Eye (tissue), 1 donor: ENCODE results near the gene NT5E.

ENCODE experiments used
- DNase-seq: peaks from one replicate; pipeline ENCODE4 v3.0.0-alpha.2; 2015

The NT5E gene

DNA sequence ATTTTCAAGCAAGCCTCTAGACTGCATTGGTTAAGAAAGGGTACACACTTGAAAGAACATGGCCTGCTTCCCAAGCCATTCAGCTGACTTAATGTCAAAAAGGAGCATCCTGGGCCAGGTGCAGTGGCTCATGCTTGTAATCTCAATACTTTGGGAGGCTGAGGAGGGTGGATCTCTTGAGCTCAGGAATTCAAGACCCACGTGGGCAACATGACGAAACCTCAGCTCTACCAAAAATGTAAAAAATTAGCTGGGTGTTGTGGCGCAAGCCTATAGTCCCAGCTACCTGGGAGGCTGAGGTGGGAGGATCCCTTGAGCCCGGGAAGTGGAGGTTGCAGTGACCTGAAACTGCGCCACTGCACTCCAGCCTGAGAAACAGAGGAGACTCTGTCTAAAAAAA is 26.9 kb upstream of the NT5E start:
- no peak for DNase-seq

DNA sequence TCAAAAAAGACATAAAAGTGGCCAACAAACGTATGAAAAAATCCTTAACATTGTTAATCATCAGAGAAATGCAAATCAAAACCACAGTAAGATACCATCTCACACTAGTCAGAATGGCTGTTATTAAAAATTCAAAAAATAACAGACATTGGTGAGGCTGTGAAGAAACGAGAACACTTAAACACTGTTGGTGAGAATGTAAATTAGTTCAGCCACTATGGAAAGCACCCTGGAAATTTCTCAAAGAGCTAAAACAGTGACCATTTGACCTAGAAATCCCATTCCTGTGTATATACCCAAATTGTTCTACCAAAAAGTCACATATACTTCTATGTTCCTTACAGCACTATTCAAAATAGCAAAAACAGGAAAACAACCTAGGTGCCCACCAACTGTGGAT is 24.9 kb upstream of the NT5E start:
- no peak for DNase-seq

DNA sequence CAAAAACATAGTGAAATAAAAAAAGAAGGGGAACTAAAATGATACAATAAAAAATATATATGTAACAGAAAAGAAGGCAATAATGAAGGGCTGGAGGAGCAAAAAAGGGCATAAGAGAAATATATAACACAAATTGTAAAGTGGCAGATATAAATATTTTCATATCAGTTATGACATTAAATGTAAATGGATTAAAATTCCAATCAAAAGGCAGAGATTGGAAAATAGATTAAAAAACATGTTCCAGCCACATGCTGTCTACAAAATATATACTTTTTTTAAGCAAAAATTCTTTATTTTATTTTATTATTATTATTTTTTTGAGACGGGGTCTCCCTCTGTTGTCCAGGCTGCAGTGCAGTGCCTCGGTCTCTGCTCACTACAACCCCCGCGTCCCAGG is 23.9 kb upstream of the NT5E start:
- no peak for DNase-seq

DNA sequence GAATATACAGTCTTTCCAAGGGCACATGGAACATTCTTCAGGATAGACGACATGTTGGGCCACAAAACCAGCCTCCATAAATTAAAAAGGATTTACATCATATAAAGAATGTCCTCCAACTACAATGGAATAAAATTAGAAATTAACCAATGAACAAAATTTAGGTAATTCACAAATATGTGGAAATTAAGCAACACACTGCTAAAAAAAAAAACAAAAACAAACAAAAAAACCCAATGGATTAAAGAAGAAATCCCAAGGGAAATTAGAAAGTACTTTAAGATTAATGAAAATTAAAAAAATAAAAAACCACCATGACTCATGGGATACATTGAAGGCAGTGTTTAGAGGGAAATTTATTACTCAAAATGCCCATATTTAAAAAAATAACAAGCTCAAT is 21.4 kb upstream of the NT5E start:
- DNase-seq: no peak

DNA sequence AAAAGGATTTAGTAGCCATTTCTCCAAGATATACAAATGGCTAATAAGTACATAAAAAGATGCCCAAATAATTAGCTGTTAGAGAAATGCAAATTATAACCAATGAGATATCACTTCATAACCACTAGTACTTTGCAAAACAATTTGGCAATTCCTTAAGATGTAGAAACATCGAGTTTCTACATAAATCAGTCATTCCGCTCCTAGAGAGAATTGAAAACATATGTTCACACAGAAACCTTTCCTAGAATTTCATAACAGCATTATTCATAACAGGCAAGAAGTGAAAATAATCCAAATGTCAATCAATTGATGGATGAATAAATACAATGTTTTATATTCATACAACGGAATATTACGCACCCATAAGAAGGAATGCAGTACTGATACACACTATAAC is 20.5 kb upstream of the NT5E start:
- no peak for DNase-seq

DNA sequence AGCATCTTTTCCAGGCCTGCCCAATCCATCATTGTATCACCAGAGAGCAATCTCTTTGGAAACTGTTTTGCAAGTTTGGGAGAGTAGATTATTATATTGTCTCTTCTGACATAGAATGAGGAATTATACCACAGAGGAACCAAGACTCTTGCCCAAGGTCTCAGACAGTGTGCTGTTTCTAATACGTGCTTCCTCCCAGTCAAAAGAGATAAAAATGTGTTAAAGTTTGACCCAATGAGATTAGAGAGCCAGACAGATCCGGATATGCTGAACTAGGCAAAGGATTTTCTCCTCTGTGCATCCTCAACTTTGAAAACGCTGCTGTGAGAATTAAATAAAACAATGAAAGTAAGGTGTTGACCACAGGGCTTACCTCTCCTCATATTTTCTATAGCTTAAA is 18.6 kb upstream of the NT5E start:
- no peak for DNase-seq

DNA sequence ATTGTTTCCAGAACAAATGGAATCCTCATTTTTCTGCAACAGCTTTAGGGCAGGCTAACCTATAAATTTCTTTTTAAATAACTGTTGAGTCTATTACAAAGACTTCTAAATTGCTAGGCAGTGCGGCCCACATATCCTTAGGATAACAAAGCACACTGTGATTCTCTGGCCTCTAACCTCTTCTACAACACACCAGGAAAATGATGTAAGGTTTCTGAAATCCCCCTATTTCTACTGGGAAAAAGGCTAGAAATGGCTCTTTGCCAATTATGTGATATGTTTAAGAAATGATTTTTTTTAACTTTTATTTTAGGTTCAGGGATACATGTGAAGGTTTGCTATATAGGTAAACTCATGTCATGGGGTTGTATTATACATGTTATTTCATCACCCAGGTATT is 17.3 kb upstream of the NT5E start:
- DNase-seq: no peak

DNA sequence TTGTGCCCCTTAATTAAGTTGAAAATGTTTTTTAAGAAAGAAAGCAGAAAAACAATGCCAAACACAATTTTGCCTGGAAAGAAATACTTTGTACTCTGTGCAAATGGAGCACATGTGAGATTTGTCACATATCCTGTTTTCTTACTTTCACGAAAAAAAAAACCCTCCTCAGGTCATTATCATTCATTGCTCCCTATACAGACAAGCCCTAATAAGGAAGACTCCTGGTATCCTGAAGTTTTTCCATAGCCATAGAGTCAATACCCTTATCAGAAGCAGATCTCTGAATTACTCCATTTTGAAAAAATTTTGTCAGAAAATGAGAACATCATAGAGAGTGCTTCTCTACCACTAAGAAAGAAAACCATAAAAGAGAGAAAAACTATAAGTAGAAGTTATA is 14.0 kb upstream of the NT5E start:
- DNase-seq: no peak

DNA sequence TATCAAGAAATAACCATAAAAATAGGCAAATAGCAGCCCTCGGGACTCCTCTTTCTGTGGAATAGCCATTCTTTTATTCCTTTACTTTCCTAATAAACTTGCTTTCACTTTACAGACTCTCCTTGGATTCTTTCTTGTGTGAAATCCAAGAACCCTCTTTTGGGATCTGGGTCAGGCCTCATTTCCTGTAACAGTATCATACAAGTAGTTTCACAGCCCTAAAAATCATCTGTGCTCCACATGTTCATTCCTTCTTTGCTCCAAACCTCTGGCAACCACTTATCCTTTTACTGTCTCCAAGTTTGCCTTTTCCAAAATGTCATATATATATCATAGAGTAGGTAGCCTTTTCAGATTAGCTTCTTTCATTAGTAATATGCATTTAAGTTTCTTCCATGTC is 13.5 kb upstream of the NT5E start:
- DNase-seq: no peak

DNA sequence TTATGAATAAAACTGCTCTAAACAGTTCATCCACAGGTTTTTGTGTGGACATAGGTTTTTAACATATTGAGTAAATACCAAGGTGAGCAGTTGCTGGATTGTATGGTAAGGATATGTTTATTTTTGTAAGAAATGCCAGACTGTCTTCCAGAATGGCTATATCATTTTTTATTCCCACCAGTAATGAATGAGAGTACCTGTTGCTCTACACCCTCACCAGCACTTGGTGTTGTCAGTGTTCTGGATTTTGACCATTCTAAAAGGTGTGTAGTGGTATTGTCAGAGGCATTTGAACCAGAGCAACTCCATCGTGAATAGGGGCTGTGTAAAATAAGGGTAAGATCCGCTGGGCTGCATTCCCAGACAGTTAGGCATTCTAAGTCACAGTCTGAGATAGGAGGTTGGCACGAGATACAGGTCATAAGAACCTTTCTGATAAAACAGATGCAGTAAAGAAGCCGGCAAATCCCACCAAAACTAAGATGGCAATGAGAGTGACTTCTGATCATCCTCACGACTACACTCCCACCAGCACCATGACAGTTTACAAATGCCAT is 12.9 kb upstream of the NT5E start:
- no peak for DNase-seq

DNA sequence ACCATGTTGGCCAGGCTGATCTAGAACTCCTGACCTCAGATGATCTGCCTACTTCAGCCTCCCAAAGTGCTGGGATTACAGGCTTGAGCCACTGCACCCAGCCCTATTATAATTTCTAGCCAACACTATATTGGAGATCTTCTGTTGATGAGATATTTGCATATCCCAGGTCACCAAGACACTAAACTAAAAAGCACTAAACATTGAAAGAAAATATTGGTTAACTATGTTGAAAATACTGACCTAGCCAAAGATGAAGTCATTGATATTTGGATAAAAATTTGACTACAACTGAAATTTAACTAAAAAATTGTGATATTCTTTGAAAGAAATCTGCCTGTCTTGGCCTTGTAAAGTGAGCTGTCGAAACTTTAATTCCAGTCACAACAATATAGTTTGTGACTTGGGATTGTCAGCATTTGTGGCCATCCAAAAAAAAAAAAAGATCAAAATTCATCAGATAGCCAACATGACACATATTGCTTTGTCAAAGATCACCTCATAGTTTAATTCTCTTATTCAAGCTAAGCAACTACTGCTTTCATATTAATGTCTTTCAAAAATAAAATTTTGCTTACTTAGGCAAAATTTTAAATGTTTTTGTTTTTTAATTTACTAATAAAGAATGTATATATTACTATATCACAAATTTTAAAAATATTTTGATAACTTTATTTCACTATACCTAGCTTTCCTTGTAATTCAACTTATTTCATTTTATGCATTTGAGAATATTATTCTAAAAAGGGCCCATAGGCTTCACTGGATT is 6.3 kb upstream of the NT5E start:
- no peak for DNase-seq

DNA sequence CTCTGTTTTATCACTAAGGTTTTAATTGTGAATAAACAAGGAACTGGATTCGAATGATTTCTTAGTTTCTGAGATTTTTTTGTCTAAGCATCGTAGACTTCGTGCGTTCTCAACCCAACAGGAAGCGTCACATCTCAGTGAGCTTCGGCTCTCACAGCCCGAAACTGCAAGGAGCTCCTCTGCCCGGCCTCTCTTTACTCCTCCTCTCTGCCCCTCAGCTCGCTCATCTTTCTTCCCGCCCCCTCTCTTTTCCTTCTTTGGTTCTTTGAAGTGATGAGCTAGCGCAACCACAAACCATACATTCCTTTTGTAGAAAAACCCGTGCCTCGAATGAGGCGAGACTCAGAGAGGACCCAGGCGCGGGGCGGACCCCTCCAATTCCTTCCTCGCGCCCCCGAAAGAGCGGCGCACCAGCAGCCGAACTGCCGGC is 480 bp upstream of the NT5E start:
- peak; percentile 82 for DNase-seq

DNA sequence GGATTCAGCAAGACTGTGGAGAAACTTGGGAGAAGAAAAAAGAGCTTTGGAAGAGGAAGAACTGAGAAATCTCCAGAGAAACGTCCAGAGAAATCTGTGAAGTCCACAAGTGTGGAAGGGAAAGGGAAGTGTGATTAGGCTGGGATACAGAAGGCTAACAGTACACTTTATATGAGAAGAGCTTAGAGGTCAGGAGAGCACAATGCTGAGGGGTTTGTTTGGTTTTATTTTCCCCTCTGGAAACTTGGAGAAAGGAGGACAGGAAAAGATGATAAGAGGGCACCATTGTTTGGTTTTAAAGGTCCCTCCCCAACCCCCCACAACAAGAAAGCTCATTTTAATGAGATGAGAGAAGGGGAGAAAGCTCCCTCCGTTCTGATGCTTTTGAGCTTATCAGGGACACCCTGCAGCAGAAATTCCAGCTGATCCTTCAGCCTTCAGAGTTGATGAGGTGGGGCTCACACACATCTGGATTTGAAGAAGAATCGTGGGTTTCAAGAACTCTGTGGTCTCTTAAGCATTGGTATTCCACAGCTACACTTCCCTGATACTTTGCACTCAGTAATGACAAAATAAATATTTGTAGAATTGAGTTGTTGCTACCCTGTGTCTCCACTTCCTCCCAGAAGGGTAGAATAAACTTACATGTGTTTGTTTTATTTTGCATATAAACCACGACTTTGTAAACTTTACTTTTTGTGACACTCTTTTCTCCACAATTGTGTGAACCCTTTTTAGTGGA is 1.9 kb downstream of the NT5E start:
- no peak for DNase-seq

DNA sequence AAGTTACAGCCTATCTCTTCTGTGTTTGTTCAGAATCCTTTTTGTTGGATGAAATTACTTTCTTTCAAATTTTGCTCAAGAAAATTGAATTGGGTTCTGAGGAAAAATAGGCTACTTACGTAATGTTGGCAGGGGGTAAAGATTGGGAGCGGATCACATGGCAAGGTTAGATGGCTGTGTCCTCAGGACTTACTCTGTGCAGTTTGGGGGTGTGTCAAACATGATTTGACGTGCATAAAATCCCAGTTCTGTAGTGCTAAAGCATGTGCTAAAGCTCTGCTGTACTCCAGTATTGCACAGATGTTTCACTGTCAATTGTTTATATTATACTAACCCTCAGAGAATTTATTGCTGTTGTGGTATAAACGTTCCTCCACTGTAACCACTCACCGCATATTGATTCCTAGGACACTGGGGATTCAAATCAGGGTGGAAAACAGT is 2.6 kb downstream of the NT5E start:
- no peak for DNase-seq

DNA sequence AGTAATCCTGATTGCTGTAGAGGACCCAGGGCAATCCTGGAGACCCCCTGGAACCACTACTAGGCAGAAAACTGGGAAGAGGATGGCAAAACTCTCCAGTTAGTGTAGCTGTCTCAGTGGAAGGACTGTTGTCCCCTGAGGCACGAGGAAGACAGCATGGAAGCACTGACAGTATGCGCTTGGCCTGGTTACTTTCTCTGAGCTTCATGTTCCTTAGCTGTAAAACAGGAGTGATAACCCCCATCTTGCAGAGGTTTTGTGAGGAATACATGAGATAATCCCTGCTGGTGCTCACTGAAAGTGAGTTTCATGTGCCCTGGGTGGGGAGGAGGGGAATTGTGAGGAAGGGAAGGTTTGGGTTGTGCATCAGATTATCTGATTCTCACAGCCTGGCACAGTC is 3.2 kb downstream of the NT5E start:
- no peak for DNase-seq

DNA sequence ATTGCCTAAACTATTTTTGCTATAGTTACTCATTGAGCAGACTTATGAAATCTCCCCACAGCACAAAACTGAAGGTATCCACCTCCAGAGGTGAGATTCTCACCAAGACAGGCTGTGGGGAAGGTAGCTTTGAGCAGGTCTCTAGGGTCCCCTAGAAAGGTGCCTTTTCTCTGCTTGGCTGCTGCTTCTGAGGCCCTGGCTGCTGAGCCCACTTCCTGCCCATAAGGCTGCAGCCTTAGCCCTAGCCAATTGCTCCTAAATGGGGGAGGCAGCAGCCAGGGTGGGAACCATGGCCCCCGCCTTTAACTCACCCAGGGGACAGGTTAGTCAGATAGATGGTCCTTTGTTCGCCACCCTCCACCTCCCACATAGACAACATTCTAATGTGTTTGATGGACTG is 3.6 kb downstream of the NT5E start:
- DNase-seq: no peak

DNA sequence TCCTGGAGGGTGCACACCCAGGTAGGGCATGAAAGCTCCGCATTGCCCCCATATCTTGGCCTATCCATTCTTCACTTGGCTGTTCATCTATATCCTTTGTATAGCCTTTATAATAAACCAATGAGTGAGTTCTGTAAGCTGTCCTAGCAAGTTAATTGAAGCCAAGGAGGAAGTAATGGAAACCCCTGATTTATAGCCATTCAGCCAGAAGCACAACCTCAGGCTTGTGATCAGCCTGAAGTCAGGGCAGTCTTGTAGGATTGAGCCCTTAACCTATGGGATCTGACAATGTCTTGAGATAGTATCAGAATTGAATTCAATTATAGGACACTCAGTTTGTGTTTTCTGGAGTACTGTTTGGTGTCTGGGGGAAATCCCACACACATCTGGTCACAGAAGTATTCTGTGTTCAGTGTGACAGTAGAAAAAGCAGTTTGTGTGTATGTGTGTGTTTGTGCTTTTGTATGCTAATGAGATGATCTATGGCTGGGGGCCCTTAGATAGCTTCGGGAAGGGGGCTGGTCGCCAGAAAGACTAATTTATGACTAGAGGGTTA is 5.7 kb downstream of the NT5E start:
- DNase-seq: no peak

DNA sequence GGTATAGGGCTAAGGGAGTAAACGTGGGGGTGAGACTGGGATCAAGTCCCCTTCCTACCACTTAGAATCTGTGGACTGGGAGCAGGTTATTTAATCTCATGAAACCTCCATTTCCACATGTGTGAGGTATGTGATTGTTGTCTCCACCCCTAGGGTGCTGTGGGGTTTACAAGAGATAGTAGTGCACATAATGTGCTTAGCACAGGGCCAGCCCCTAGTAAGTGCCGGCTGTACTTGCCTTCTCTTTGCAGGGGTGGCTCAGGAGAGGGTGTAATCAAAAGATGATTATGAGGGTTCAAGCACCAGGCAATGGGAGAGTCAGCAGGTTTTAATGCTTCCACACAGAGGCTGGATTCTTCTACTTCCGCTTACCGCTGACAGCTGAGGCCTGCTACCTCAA is 6.9 kb downstream of the NT5E start:
- DNase-seq: no peak

DNA sequence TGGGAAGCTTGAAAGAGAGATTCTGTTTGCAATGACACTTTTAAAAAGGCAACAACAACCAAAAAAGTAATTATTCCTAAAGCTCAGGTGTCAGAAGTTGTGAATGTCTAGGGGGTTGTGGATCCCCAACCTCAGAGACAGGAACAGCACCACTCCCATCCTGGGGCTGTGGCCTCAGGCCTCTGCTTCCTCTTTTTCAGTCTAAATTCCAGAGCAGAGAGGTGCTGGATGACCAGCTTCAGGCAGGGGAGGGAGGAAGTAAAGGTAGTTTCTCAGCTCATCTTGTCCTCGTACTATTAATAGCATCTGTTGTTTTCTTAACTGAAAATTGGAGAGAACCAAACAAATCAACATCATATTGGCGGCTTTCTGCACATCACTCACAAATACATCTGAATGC is 8.3 kb downstream of the NT5E start:
- no peak for DNase-seq

DNA sequence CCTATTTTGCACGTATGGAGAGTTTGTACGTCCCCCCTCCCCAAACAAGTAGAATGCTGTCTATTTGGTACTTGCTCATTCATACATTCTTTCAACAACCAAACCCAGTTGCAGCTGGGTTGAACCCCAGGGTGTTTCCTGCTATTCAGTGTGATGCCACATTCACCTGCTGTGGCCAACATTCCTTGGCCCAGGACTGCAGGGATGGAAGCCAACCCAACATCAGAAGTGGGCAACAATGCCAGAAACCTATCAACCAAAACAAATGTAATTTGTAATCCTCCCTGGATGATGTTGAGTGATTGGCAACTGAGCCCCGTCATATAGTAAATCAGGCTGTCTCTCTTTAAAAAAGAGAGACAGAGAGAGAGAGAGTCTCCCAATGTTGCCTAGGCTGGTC is 8.9 kb downstream of the NT5E start:
- no peak for DNase-seq

DNA sequence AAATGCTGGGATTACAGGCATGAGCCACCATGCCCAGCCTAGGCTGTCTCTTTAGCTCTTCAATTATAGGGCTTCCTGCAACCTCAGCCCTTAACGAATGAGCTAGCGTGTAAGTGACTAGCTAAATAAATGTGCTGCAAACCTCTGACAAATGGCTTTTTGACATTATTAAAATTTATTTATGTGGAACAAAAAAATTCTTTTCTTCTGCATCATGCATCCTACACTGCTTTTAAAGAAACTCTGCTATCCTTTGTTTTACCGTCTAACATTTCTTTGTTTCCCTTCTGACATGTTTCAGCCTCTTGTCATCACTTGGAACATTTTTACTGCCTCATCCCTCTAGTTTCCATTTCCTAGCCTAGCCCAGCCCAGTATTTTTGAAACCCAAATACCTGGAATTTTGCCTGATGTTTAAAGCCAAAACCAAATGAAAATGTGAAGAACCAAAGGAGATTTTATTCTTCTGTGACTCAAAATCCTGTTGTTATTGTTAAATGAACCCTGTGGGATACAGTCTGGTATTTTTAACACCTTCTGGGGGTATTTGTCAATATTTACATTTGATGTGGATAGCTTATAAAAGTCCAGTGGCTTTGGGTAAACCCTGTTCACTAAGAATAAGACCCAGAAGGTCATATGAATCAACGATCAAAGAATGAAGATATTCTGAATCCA is 9.5 kb downstream of the NT5E start:
- DNase-seq: peak; percentile 51

DNA sequence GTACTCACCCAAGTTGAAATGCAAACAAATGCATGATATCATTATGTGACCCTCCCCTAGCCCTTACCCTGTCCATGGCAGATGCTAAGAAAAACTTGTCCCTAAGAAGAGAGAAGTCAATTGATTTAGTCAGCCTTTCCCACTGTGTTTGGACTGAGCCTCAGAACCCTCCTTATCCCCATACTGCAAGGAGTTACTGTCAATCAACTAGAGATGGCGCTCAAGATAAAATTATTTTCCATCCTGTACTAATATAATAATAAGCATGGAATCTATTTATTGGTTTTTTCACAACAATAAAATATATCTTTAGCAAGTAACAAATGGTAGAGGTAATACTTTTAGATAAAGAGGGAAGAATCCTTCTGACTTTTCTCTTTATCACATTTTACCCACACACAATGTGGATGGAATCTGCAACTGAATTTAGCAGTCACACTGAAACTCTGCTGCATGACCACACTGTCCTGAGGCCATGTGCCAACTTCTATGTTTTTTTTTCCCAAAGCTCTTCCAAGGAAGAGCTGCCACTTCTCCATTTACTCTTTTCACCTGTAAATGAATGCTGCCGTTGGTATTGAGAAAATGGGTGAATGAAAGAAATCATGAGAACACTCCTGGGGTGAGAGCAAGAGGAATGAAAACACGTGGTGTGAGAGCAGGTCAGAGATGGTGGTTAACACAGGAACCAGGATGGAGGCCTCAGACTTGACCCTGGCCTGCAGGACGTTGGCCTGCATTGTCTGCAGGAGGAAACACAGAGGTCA is 10.5 kb downstream of the NT5E start:
- no peak for DNase-seq
